ENCODE data around the gene TECTA.
"Not testable (repeated sequence)": the region's sequence is repeated elsewhere in the genome, so short reads cannot be mapped to it uniquely, and the experiment has no call there.

Gene TECTA

DNA sequence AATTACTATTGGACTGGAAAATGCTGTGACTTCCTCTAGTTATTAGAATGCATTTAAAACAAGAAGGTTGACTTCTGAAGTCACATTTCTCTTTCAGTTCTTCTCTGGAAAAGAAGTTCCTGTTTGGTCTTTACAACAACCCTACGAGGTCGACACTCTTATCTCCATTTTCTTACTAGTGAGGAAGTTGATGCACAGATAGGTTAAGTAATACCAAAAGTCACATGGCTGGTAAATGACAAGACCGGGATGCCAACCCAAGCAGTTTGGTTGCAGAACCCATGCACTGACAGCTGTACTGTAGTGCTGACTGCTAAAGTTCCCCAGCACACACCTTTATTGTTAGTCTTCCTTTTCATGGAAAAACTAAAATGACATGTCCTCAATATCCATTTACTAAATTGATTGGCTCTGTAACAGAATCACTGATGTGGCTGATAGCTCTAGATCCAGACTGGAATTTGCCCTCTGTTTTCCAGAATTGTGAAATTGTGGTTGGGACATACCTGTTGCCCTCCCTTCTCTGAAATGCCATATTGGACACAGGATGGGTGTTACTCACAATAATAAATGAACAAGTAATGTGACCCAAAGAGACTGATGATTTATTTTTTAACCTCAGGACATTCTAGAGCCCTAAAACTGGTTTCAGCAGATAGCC lies 9.4 kb upstream of the TECTA start:
- DNase-seq (ENCODE audit: low read depth in 1 of 2, low spot score in 1 of 2), result no peak

DNA sequence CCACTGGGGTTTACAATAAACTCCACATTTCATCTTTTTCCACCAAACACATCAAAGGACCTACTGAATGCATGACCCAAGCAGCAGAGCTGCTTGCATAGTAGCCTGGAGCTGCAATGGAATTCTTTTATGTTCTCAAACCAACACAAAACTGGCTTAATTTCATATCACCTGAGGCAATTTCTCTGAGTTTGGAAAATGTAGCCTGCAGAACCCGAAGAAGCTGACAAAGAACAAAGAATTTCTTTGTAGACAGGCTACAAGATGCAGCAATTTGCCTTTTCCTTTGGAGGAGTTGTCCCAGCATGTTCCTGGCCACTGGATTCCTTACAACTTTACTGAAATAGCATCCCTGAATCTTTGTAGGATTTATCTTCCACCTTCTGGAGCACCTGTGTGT lies 5.5 kb upstream of the TECTA start:
- no peak for DNase-seq (ENCODE audit: low read depth in 1 of 2, low spot score in 1 of 2)

DNA sequence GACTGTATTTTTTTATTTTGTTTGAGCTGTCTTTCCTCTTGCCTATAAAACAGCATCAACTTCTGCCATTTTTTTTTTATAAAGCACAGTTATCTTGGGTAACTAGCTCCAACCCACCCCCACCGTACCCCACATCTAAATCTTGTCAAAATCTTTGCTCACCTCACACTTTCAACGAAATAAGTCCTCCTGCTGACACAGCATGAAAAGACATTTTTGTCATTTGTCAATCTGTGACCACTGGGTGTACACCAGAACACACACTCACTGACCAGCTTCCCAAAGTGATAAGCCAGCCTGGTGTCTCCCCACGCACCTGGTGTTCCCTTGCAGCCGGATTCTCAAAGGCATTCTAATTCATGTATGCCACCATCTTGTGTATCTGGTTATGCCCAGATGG lies 1.7 kb upstream of the TECTA start:
- no peak for DNase-seq (ENCODE audit: low read depth in 1 of 2, low spot score in 1 of 2)

DNA sequence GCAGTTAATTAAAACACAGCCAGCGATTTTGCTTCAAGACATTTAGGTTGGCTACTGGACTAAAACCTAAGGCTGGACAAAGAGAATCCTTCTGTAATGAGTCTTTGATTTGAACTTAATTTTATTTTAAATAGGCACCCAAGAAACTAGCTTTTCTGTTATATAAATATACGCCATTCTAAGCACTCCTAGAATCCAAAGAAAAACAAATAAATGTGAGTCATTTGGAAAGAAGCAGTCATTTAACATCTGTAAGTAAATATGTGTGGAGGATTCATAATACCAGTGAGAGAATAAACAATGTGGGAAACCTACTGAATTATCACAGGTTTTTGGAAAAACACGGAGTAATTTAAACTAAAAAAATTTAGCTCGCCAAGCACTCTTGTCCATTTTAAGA lies 1.2 kb upstream of the TECTA start:
- DNase-seq (ENCODE audit: low read depth in 1 of 2, low spot score in 1 of 2), result no peak

DNA sequence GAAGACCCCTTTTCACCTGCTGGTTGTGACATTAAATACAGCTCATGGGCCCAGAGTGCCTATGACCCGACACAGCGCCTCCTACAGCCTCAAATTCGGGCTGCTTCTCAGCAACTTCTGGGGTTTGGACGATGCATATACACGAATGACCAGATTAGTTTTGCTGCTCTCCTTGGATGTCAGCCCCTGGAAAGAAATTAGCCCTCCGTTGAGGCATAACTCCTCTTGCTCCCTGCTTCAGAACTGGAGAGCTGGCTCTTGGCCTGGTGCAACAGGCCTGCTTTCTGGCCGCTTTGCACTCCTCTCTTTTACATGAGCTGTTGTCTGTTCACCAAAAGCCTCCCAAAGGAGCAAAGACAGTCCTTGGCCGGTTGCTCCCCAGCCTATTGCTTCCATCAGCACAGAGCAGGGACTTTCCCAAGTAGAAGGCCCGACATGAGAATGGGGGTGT lies 3.3 kb downstream of the TECTA start:
- DNase-seq (ENCODE audit: low read depth in 1 of 2, low spot score in 1 of 2), result no peak

DNA sequence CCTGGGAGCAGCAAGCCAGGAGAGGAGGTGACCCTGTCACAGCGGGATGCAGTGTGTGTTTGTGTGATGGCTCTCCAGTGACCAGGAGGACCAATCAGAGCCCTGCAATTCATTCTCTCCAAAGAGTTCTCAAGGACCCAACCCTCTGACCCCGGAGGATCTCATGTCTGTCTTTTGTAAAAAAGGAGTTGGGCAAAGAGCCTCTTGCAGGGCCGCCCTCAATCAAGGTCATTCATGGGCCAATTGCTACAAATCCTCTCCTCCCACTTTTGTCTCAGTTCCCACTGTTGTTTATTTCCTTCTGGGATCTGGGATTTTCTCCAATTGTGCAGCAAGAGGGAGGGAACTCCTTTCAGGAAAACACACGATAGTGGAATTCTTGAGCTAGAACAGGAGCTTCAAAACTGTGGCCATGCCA lies 4.0 kb downstream of the TECTA start:
- no peak for DNase-seq (ENCODE audit: low read depth in 1 of 2, low spot score in 1 of 2)

DNA sequence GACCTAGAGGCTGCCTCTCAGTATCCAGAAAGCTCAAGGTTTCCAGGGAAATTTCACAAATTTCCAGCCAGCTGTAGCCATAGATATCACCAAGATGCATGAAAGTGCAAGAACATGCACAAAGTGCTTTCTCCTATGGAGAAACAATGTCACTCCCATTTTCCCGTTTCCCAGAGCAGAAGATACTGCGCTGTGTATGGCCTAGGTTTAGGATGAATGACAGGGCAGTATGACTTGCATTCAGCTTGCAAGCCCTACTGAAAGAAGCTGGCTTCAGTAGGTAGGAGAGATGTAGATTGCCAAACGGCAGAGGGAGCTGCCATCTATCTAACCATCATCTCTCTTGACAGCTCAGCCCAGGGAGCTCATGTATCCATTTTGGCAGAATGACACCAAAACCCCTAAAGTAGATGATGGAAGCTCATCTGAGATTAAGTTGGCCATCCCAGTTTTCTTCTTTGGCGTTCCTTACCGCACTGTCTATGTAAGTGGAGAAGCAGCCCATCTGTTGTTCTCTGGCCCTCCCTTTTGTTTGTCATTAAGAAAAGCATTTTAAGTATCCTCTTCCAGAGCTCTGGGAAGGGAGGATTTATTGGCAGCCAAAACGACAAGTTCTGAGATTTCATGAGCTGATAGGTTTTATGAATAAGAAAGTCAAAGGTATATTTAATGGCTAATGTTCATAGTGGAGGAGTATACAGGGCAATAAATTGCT lies 4.6 kb downstream of the TECTA start:
- no peak for DNase-seq (ENCODE audit: low read depth in 1 of 2, low spot score in 1 of 2)

DNA sequence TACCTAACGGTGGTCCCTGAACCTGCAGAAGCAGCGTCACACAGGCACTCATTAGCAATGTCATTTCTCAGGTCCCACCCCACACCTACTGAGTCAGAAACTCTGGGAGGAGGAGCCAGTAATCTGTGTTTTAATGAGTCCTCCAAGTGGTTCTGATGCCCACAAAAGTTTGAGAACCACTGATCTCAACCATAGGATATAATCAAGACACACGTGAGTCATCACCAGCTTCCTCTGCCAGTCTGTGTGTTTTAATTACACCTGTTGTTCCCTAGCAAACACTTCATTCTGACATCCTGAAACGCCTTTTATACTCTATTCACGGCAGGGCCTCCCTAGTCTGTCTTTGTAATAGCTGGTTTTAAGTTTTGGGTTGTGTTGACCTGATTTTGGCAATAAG lies 5.8 kb downstream of the TECTA start:
- DNase-seq (ENCODE audit: low read depth in 1 of 2, low spot score in 1 of 2), result no peak

DNA sequence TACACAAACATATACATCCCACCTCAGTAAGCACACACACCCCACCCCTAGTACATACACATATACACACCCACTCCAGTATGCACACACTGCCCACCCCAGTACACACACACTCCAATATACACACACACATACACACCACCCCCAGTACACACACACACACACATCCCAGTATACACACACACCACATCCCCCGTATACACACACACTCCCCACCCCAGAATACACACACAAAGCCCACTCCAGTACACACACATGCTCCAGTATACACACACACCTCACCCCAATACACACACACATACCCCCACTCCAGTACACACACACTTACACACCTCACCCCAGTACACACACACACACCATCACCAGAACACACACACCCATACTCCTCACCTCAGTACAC lies 7.4 kb downstream of the TECTA start:
- no peak for DNase-seq (ENCODE audit: low read depth in 1 of 2, low spot score in 1 of 2)

DNA sequence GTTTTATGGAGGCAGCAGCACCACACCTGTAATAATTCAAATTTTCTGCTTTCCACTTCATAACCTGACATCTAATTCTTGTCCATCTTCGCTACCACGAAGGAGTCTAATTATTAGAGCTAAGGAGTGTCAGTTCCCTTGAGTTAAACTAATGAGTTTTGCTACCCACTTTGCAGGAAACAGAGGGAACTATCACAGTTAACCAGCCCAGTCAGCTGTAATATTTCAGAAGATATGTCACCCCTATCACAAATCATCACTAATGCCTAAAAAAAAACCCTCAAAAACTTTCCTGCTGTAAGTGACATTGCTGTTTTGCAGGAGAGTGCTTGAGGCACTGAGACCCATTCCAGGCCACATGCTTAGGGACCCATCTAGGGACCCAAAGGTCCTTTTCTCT lies 8.4 kb downstream of the TECTA start:
- DNase-seq (ENCODE audit: low read depth in 1 of 2, low spot score in 1 of 2), result no peak

DNA sequence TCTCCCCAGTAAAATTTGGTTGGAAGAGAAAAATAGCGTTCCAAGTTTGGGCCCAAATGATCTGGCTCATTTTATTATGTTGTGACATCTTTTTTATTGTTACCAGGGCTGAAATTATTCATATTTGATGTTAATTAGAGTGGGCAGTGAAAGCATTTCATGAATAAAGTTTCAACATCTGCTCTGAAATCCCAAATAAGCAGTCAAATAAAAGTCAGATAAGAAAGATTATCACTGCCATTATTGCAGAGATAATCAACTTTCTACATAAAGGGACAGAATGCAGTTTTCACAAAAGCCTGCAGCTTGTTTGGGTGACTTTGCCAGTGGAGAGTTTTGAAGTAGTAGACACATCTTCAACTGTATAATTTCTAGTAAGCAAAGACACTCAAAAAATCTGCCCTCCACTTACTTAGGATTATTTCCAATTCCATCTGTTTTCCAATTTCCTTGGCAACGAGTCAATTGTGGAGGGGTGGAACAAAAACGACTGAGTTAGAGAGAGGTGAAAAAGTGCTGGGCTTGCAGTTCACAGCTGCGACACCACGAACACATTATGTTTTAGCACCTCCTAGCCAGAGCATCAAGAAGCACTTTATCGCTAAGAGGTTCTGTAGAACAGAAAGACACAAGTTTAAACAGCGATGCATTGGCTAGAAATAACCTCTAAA lies 9.0 kb downstream of the TECTA start:
- DNase-seq (ENCODE audit: low read depth in 1 of 2, low spot score in 1 of 2), result no peak

DNA sequence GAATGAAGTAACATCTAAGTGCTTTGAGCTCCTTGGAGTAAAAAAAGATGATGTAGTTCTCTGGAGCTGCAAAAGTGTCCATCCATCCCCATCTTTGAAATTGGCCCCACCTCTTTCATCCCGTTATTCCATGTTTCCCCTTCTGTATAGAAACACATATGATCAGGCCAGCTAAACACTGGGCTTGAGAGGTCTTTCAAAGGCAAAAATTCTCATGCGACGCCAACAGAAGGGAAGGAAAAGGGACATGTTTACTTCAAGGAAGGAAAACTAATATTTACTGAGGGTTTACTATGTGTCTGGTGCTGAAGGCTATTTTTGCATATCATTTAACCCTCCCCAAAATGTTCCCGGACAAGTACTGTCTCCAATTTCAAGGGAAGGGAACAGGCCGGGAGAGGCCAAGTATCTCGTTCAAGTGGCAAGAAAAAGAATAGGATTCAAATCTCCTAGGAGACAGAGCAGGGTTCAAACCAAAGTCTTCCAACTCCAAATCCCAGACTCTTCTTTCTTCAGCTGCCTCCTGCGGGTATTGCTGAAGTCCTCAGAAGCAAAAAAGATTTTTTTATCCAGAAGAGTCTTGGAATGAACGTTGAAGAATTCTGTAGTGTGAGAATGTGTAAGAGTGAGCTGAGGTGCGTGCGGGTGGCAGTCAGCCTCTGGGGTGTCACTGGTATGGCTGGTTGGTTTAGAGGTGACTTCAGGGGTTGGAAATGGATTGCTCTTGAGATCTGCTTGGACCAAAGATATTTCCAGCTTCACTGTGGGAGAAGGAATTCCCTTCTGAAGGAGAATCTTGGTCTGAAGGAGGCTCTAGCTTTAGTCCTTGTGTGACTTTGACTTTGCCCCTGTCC lies 10.1 kb downstream of the TECTA start:
- DNase-seq (ENCODE audit: low read depth in 1 of 2, low spot score in 1 of 2), result no peak

DNA sequence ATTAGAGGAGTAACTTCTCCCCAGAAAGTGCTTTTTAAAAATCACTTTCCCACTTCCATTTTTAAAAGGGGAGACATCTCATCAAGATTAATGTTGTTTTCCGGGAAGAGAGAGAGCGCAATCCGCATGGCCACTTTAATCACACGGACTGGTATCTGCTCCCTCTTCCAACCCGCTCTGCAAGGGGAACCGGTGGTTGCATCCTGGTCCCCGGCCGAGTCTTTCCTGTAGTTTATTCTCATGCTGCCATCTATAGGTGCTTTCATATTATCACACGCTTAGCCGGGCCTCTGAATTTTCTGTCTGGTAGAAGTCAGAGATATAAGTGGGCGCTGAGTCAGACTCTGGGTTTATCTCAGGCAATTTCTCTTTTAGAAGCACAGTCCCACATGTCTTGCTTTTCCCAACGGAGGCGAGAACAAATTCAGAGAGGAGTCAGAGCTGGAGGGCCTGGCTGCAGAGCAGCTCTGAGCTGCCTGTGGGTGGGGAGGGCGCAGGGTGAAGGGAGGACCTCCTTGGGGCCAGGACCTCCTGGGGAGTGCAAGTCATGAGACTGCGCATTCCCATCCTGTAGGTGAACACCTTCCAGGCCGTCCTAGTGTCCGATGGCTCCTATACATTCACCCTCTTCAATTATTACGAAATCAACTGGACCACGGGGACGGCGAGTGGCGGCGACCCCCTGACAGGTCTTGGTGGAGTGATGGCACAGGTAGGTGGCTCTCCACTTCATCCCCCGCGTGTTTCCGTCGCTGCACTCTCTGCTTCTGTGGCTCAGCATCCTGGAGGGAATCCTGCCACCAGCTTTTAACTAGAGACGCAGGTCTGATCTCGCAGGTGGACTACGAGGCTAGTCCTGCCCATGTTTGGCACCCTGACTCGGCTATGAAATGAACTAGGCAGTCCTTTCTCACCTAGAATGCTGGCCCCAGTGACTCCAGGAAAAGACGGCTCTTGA lies 11.7 kb downstream of the TECTA start:
- no peak for DNase-seq (ENCODE audit: low read depth in 1 of 2, low spot score in 1 of 2)

DNA sequence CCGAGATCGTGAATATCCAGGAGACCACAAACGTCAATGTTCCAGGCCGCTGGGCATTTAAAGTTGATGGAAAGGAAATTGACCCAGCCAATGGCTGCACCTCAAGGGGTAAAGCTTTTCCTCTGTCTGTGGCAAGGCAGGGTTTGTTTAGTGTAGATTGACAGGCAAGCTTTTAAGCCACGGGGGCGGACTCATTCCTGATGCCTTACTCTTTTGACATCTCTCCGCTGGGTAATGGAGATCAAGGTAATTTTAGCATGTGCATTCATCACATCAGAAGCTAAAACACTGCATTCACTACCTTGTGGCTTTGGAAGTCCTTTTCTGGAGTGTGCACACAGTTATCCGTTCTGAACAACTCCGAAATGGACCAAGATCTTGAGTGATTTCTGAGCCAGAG lies 12.6 kb downstream of the TECTA start:
- no peak for DNase-seq (ENCODE audit: low read depth in 1 of 2, low spot score in 1 of 2)

DNA sequence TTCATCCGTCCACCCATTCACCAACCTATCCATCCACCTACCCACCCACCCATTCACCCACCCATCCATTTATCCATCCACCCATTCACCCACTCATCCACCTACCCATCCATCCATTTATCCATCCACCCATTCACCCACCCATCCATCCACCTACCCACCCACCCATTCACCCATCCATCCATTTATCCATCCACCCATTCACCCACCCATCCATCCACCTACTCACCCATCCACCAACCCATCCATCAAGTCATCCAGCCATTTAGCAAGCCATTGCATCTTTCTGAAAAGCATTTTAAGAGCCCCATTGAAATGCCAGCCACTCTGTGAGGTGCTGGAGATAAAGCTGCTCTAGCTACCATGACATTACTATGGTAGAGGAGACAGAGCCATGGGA lies 14.0 kb downstream of the TECTA start:
- not testable (repeated sequence) for DNase-seq (ENCODE audit: low read depth in 1 of 2, low spot score in 1 of 2)

DNA sequence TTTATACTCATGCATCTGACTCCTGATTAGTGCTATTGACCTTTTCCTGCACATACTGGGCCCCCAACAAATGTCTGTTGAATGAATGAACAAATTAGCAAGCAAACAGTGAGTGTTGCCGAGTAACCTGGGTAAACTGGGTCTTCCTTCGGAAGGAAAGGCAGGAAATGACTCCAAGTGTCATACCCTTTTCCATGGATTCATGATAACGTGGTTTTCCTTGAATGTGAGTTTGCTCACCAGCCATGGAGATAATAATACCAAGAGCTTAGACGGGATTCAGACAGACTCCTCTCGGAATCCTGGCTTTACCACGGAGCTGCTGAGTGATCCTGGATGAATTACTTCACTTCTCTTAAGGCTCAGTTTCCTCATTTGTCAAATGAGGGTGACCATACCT lies 16.7 kb downstream of the TECTA start:
- no peak for DNase-seq (ENCODE audit: low read depth in 1 of 2, low spot score in 1 of 2)

DNA sequence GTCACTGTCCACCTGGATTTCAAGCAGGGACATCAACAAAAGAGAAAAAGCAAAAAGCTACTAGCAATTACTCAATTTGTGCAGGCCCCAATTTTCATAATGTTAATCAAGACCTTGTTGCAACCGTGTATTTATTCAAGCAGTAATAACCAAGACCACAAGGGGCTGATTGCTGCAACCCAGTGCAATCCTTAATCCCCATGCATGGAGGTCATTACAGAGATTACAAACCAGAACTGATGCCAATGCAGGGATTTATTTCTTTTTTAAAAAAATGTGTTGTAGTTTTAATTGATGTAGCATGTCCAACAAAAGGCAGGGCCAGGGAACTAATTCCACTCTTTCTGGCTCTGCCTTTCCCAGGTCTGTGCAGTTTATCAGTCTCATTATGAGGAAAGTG lies 18.4 kb downstream of the TECTA start:
- no peak for DNase-seq (ENCODE audit: low read depth in 1 of 2, low spot score in 1 of 2)

DNA sequence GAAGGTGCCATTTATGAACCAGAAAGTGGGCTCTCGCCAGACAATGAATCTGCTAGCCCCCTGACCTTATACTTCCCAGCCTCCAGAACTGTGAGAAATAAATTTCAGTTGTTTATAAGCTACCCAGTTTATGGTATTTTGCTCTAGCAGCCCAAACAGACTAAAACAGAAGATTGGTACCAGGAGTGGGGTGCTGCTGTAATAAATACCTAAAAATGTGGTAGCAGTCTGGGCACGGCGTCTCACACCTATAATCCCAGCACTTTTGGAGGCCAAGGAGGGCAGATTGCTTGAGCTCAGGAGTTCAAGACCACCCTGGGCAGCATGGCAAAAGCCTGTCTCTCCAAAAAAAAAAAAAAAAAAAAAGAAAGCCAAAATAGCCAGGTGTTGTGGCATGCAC lies 21.3 kb downstream of the TECTA start:
- DNase-seq (ENCODE audit: low read depth in 1 of 2, low spot score in 1 of 2), result no peak

DNA sequence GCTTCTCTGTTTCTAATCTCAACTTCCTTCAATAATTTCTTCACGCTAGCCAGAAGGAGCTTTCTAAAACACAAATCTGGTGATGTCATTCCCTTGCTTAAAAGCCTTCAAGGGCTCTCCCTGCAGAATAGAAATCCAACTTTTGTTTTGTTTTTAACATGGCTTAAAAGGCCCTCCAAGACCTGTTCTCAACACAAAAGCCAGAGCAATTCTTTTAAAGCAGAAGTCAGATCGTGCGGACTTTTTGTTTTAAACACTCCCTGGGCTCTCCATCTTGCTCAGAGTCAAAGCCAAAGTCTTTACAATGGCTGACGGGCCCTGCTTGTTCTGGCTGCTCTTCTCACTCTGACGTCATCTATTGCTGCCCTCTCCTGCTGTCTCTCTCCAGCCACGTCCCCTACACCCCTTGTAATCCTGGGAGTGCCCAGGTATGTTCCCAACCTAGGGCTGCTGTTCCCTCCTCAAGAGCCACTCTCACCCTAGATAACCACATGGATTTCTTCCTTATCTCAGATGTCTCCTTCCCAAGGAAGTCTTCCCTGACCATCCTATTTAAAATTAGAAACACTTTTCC lies 22.5 kb downstream of the TECTA start:
- DNase-seq (ENCODE audit: low read depth in 1 of 2, low spot score in 1 of 2), result no peak

DNA sequence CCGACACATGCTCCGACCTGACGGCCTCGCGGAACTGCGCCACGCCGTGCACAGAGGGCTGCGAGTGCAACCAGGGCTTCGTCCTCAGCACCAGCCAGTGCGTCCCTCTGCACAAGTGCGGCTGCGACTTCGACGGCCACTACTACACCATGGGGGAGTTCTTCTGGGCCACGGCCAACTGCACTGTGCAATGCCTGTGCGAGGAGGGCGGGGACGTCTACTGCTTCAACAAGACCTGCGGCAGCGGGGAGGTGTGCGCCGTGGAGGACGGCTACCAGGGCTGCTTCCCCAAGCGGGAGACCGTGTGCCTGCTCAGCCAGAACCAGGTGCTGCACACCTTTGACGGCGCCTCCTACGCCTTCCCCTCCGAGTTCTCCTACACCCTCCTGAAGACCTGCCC lies 26.8 kb downstream of the TECTA start:
- no peak for DNase-seq (ENCODE audit: low read depth in 1 of 2, low spot score in 1 of 2)
